Loucy (cell line): Measurements from ENCODE around the gene CABP2.
"Not testable (repeated sequence)": the region's sequence is repeated elsewhere in the genome, so short reads cannot be mapped to it uniquely, and the experiment has no call there.

ENCODE experiments used
- H2AFZ ChIP-seq: fragments of 200-600 bp; sonication (generic); 2 replicates; pipeline ENCODE4 v1.6.0; 2016; ENCODE audit warnings: antibody characterized with exemption, mild to moderate bottlenecking, low read length, moderate library complexity
- H3F3A ChIP-seq: fragments of 200-600 bp; 2 replicates; pipeline ENCODE4 v1.6.0; 2016; ENCODE audit warnings: antibody characterized with exemption, low read depth, mild to moderate bottlenecking
- H3K27me3 ChIP-seq: fragments of 200-600 bp; sonication (generic); 2 replicates; pipeline ENCODE4 v1.6.1; 2014; ENCODE audit warnings: low read length, mild to moderate bottlenecking; ENCODE audit not compliant: insufficient read depth, poor library complexity, severe bottlenecking
- H3K36me3 ChIP-seq: fragments of 200-600 bp; sonication (generic); 2 replicates; pipeline ENCODE4 v1.6.1; 2016; ENCODE audit warnings: low read length; ENCODE audit not compliant: insufficient read depth
- H3K4me1 ChIP-seq: fragments of 200-600 bp; sonication (generic); 2 replicates; pipeline ENCODE4 v1.5.1; 2014; ENCODE audit warnings: low read length, mild to moderate bottlenecking; ENCODE audit not compliant: insufficient read depth, poor library complexity, severe bottlenecking
- H3K4me2 ChIP-seq: fragments of 200-600 bp; sonication (generic); 2 replicates; pipeline ENCODE4 v1.6.0; 2014; ENCODE audit warnings: antibody characterized with exemption, low read length, low read depth, mild to moderate bottlenecking; ENCODE audit not compliant: poor library complexity, severe bottlenecking
- H3K4me3 ChIP-seq: fragments of 200-600 bp; sonication (generic); 2 replicates; pipeline ENCODE4 v1.5.1; 2014; ENCODE audit warnings: low read length, mild to moderate bottlenecking, mixed read lengths; ENCODE audit not compliant: poor library complexity, severe bottlenecking
- H3K79me2 ChIP-seq: fragments of 200-600 bp; sonication (generic); 2 replicates; pipeline ENCODE4 v1.6.1; 2014; ENCODE audit warnings: low read length; ENCODE audit not compliant: insufficient read depth
- H3K9ac ChIP-seq: fragments of 200-600 bp; sonication (generic); 2 replicates; pipeline ENCODE4 v1.6.0; 2014; ENCODE audit warnings: mild to moderate bottlenecking, low read depth, low read length, moderate library complexity; ENCODE audit not compliant: poor library complexity, severe bottlenecking
- H3K9me2 ChIP-seq: fragments of 200-600 bp; sonication (generic); replicated peaks from 2 replicates; pipeline ENCODE4 v1.6.1; 2016; ENCODE audit warnings: low read depth, low read length, mixed read lengths
- H3K9me3 ChIP-seq: fragments of 200-600 bp; sonication (generic); 2 replicates; pipeline ENCODE4 v1.6.1; 2014; ENCODE audit warnings: mild to moderate bottlenecking, antibody characterized with exemption, low read length, low read depth; ENCODE audit not compliant: insufficient read depth
- H4K20me1 ChIP-seq: fragments of 200-600 bp; sonication (generic); 2 replicates; pipeline ENCODE4 v1.6.0; 2014; ENCODE audit warnings: antibody characterized with exemption, low read length, mild to moderate bottlenecking; ENCODE audit not compliant: insufficient read depth, poor library complexity, severe bottlenecking
- EZH2phosphoT487 ChIP-seq: fragments of 200-600 bp; IDR thresholded peaks from 2 replicates; pipeline ENCODE4 v1.6.1; 2018; ENCODE audit warnings: antibody characterized with exemption, mild to moderate bottlenecking, moderate library complexity, borderline replicate concordance
- TF ChIP-seq, protein P1 (sequence below): fragments of 200-600 bp; sonication (generic); conservative IDR thresholded peaks from 2 replicates; pipeline ENCODE4 v1.5.1; 2014; ENCODE audit warnings: mild to moderate bottlenecking, antibody characterized with exemption, low read length

Gene CABP2

DNA sequence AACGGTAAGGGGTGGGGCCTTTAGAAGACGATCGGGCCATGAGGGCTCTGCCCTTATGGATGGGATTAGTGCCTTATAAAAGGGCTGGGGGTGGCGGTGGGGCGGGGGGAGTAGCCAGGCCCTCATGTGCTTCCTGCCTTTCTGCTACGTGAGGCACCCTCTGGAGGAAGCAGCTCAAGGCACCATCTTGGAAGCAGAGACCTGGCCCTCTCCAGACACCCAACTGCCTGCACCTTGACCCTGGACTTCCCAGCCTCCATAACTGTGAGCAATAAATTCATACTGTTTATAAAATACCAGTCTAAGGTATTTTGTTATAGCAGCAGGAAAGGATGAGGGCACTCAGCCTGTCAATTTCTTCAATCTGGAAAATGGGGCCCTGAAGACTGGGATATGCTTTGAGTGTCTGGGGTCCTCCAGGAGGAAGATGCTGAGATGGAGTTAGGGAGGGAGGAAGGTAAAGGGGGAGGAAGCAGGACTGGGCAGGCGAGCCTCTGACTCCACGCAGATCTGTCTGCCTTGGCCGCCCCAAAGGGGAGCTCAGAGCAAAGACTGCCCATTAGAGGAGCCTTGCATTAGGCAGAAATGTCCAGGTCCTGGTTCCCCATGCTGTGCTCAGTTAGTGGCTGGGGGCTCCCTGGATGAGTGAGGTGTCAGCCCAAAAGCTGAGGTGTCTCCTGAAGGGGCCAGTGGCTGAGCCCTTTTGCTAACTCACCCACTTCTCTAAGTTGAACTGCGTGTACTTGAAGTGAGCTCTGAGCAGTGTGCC, 5.3 kb downstream of the CABP2 start:
- Histone ChIP-seq H3K79me2 (no peaks in the 10 kb centered on the region), H3K9me2 (no peaks in the 10 kb centered on the region), H3K9ac (no peak overlapping the region), H3F3A (no peaks in the 10 kb centered on the region), H3K4me1 (no peaks in the 10 kb centered on the region), H3K4me3 (no peak overlapping the region), H2AFZ (no peak overlapping the region), H3K36me3 (no peaks in the 10 kb centered on the region), H3K27me3 (no peaks in the 10 kb centered on the region), H3K9me3 (no peaks in the 10 kb centered on the region), H4K20me1 (no peaks in the 10 kb centered on the region), H3K4me2 (no peak overlapping the region)
- TF ChIP-seq EZH2phosphoT487: no peak
- TF ChIP-seq, protein P1, sequence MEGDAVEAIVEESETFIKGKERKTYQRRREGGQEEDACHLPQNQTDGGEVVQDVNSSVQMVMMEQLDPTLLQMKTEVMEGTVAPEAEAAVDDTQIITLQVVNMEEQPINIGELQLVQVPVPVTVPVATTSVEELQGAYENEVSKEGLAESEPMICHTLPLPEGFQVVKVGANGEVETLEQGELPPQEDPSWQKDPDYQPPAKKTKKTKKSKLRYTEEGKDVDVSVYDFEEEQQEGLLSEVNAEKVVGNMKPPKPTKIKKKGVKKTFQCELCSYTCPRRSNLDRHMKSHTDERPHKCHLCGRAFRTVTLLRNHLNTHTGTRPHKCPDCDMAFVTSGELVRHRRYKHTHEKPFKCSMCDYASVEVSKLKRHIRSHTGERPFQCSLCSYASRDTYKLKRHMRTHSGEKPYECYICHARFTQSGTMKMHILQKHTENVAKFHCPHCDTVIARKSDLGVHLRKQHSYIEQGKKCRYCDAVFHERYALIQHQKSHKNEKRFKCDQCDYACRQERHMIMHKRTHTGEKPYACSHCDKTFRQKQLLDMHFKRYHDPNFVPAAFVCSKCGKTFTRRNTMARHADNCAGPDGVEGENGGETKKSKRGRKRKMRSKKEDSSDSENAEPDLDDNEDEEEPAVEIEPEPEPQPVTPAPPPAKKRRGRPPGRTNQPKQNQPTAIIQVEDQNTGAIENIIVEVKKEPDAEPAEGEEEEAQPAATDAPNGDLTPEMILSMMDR: no peak

- no peak overlapping the region for H3K4me2 ChIP-seq
- H3K9ac ChIP-seq: no peak overlapping the region
- no peaks in the 10 kb centered on the region for H3K9me3 ChIP-seq
- H3K36me3 ChIP-seq: no peaks in the 10 kb centered on the region
- TF ChIP-seq EZH2phosphoT487: no peak
- TF ChIP-seq, protein P1: no peak
- H3K4me3 ChIP-seq: no peak overlapping the region
- no peaks in the 10 kb centered on the region for H3F3A ChIP-seq
- no peak overlapping the region for H2AFZ ChIP-seq
- no peaks in the 10 kb centered on the region for H4K20me1 ChIP-seq
- H3K27me3 ChIP-seq: no peaks in the 10 kb centered on the region
- no peaks in the 10 kb centered on the region for H3K9me2 ChIP-seq
- no peaks in the 10 kb centered on the region for H3K4me1 ChIP-seq
- no peaks in the 10 kb centered on the region for H3K79me2 ChIP-seq
These were observed 6.4 kb downstream of the CABP2 start for GRCh38 chr11:67516806-67517205.

DNA sequence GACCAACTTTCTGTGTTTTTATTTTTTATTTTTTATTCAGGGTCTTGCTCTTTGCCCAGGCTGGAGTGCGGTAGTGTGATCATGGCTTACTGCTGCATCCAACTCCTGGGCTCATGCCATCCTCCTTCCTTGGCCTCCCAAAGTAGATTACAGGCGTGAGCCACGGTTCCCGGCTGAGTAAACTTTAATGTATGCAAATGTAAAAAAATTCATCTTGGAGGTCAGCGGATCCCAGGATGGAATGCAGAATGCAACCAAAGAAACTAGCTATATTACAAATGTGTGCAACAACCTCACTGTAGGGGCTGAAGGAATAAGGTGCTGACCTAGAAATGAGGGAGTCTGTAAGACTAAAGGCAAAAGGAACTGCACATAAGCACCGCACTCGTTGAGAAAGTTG, 9.1 kb downstream of the CABP2 start:
- H3K27me3 ChIP-seq: no peaks in the 10 kb centered on the region
- no peak overlapping the region for H2AFZ ChIP-seq
- H3K79me2 ChIP-seq: no peaks in the 10 kb centered on the region
- H3F3A ChIP-seq: no peaks in the 10 kb centered on the region
- no peak for TF ChIP-seq EZH2phosphoT487
- TF ChIP-seq, protein P1: no peak
- no peak overlapping the region for H3K9ac ChIP-seq
- no peak overlapping the region for H3K4me2 ChIP-seq
- no peaks in the 10 kb centered on the region for H3K9me2 ChIP-seq
- no peak overlapping the region for H3K4me3 ChIP-seq
- H3K36me3 ChIP-seq: no peaks in the 10 kb centered on the region
- H3K9me3 ChIP-seq: no peaks in the 10 kb centered on the region
- no peaks in the 10 kb centered on the region for H4K20me1 ChIP-seq
- H3K4me1 ChIP-seq: peaks cover under 1% of the 10 kb centered on the region

DNA sequence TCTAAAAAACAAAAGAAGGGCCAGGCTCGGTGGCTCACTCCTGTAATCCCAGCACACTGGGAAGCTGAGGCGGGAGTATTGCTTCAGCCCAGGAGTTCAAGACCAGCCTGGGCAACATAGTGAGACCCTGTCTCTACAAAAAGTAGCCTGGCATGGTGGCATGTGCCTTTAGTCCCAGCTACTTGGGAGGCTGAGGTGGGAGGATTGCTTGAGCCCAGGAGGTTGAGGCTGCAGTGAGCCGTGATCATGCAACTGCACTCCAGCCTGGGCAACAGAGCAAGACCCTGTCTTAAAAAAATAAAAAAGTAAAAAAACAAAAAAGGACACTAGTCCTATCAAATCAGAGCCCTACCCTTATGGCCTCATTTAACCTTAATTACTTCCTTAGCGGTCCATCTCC, 11.7 kb downstream of the CABP2 start:
- not testable (repeated sequence) for H3K9ac ChIP-seq, H3K9me2 ChIP-seq, H3K9me3 ChIP-seq, H3K36me3 ChIP-seq, H3K4me3 ChIP-seq, H3F3A ChIP-seq, H3K4me2 ChIP-seq, H3K27me3 ChIP-seq, H2AFZ ChIP-seq
- H3K79me2 ChIP-seq: peaks cover 13% of the 10 kb centered on the region
- H4K20me1 ChIP-seq: peaks cover 12% of the 10 kb centered on the region
- H3K4me1 ChIP-seq: peaks cover 14% of the 10 kb centered on the region
